ENCODE measurements around the gene SEZ6.
A peak's percentile ranks its signal among the peaks of the same experiment; 100 is the strongest.
"Not testable (repeated sequence)": the region's sequence is repeated elsewhere in the genome, so short reads cannot be mapped to it uniquely, and the experiment has no call there.

SEZ6 gene

GRCh38 chr17:28951991-28952975 lies 53.5 kb downstream of the SEZ6 start:
- peak; percentile 100 for DNase-seq

DNA sequence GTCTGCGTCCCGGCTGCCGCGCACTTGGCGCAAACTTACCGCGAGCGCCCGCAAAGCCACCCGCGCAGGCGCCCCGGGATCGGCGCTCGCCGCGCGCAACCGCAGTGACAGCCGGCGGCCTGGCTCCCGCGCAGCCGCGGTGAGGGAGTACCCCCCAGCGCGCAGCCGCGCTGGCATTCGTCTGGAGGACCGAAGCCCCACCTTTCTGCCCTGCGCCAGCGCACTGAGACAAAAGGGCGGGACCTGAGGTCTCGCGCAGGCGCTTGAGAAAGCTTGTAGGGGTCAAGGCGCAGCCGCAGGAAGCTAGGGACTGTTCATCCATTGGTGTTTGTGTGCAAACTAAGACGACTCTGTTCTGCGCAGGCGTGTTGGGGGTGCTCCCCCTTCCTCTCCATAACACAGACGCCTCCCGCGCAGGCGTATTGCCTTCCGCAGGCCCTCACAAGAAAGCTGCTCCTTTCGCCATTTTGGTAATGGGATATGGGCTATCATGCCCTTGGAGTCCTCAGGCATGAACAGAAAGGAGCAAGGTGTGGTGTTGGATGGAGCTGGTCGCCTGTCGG lies 54.3 kb downstream of the SEZ6 start, which contains the start of gene PHF12:
Gene PHF12, minus strand, starts transcription at position 91 of the 563 bp plus-strand sequence. CDS start 558 bp downstream, outside the sequence.
- peak; percentile 100 for DNase-seq

- no peak for DNase-seq
Measured at GRCh38 chr17:28950752-28951427, 54.9 kb downstream of the SEZ6 start.

DNA sequence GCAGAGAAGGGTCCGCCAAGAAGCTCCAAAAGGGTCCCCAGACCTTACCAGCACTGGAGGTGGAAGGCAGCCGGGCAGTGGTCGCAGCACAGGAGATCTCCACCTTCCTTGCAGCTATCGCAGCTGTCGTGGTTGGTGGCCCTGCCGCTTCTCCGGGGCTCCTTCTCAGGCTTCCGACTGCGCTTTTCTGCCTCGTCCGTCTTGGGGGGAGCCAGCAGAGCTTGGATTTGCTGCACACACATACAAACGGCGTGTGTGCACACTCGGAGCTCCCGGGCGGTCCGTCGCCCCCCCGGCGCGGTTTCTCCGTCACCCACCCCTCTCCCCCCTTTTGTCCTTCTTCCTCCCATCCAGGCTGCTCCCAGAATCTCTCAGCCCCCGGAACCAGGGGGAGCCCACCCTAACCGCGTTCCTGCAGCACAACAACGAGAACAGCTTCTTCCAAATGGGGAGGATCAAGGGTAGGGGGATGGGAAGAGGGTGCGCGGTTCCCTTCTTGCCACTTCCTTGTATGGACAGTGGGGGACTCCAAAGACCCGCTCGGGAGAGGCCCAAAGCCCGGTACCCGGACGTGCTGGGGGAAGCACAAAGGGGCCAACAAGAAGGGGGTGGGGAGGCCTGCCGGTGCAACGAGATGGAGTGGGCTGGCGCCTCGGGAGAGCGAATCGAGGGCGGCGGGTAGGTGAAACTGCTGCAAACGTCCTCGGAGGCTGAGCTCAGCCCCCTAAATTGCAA lies 55.6 kb downstream of the SEZ6 start:
- DNase-seq: peak; percentile 16 to 21

DNA sequence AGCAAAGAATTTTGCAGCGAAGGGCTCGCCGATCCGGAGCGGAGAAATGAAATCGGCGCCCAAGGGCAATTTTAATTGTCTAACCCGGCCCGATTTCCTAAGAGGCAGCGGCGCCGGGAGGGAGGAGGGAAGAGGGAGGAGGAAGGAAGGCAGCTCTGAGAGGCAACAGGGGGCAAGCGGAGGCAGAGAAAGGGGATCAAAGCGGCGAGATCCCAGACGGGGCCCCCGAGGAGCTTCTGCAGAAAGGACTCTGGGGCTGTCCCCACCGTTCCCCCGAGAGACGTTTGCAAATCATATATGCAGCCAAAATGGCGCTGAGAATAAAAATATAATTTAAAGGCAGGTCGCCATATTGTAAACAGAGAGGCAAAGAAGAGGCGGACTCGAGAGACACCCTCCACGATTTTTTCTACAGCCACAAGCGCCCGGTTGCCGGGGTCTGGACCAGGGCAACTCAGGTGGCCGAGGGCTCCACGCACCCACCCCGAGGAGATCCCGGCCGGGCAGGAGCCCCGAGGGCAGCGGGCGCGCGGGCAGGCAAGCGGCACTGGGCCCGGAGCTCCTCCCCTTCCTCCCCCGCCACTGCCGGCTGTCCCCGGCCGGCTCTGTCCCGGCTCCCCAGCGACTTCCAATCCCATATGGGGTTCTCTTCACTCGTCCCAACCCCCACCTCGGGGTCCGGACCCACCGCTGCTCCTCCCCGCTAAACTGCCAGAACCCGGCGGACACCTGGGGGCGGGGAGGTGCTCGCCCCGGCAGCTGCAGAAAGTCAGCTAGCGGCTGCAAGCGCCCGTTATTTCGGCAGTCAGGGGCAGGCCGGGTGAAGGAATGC lies 56.4 kb downstream of the SEZ6 start:
- DNase-seq: peak; percentile 76 to 81

GRCh38 chr17:28948873-28949184 lies 57.0 kb downstream of the SEZ6 start:
- no peak for DNase-seq

GRCh38 chr17:28948342-28948741 lies 57.5 kb downstream of the SEZ6 start:
- no peak for DNase-seq

DNA sequence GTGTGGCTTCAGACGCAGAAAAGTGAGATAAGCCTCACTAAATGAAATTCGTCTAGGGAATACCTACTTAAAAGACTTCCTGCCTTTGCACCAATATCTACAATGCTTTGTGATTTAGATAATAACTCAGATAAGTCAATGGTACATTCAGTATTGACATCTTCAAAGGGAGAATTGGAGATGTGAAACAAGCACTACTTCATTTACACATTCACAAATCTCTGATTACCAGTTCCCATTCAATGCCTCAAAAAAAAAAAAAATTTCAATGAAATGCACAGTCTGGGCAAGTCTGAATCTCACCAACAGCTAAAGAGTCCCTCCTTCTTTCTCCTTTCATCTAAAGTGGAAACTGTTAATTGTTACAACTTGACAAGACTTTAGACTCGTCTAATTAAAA lies 58.2 kb downstream of the SEZ6 start:
- DNase-seq: no peak

DNA sequence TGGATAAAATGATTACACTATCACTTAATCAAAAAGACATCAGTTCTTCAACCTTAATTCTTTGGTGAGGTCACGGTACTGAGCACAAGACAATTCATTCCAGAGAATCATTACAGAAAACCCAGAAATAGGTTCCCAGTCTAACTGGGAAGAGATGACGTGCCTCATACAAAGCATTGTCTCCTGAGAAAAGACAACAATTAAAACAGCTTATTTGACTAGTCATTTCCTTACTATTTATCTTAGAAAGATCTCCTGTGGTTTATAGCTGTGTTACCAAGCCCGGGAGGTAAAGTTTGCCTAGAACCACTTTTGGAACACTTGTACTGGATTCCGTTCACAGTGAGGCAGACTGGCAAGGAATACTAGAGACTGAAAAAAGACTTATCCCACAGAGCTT lies 59.6 kb downstream of the SEZ6 start:
- DNase-seq: no peak

- no peak for DNase-seq
Measured at GRCh38 chr17:28944862-28945741, 60.7 kb downstream of the SEZ6 start.

DNA sequence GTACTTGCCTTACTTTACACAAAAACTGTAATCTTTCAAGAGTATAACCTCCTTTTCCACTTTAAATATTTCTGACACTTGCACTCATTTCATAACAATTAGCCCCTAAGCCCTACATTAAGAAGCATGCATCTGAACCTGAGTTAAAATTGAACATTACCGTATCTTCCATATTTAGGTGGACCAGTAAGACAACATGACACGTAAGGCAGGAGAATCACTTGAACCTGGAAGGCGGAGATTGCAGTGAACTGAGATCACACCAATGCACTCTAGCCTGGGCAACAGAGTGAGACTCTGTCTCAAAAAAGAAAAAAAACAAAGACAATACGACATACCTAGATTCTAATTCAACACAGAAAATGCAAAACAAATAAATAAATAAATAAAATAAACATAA lies 61.5 kb downstream of the SEZ6 start:
- DNase-seq: no peak

DNA sequence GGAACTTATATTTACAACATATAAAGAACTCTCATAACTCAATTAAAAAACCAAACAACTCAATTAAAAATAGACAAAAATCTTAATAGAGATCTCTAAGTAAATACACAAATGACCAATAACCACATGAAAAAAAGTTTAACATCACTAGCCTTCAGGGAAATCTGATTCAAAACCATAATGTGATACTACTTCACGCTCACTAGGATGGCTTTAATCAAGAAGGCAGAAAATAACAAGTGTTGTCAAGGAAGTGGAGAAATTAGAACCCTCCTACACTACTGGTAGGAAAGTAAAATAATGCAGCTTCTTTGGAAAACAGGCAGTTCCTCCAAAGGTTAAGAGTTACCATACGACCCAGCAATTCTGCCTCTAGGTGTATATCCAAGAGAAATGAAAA lies 62.9 kb downstream of the SEZ6 start:
- DNase-seq: no peak

- no peak for DNase-seq
Measured at GRCh38 chr17:28941251-28941650, 64.6 kb downstream of the SEZ6 start.

GRCh38 chr17:28940675-28941074 lies 65.2 kb downstream of the SEZ6 start:
- no peak for DNase-seq

GRCh38 chr17:28940142-28940541 lies 65.7 kb downstream of the SEZ6 start:
- DNase-seq: no peak

DNA sequence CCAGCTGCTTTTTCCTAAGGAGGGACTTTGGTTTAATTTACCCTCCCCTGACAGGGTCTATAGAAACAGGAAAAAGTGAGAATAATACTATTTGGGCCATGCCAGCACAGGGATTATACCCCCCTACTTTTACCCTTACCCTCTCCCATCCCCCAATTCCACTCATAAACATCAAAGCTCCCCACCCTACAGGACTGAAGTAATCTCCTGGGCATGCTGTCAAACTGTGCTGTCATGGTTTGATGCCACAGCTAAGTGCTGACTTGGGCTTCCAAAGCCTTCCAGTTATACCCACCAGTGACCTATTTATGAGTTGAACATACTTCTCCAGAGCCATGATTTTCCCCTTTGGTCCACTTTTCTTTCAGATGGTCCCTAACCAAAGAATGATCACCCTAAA lies 67.3 kb downstream of the SEZ6 start:
- no peak for DNase-seq

DNA sequence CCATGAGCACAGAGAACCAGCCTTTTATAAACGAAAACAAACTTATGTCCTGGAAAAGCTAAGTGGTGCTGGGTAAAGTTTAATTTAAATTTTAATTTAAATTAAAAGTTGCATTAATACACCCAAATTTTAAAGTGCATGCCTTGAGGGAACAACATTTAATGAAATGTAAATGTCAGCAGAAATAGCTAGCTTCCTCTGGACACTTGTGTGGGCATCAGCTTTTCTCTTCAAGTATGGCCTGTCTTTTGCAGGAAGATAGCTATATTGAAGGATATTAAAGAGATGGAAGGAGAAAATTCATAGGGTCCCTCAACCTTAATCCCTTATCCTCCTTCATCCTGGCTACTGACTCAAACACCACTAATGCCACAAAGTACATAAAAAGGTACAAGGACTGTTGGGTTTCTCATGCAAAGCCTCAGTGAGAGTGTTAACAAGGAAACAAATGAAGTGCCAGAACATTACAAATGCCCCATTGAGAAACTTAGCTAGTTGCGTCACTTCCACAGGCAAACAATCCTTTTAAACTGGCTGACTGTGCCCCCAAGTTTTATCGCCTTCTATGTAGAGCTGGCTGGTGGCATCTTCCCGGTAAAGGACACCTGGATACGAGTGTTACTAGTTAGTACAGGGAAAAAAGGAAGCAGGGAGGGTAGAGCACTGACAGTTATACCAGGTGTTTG lies 68.6 kb downstream of the SEZ6 start:
- DNase-seq: peak; percentile 74 to 83

GRCh38 chr17:28935744-28936460 lies 69.9 kb downstream of the SEZ6 start:
- no peak for DNase-seq

DNA sequence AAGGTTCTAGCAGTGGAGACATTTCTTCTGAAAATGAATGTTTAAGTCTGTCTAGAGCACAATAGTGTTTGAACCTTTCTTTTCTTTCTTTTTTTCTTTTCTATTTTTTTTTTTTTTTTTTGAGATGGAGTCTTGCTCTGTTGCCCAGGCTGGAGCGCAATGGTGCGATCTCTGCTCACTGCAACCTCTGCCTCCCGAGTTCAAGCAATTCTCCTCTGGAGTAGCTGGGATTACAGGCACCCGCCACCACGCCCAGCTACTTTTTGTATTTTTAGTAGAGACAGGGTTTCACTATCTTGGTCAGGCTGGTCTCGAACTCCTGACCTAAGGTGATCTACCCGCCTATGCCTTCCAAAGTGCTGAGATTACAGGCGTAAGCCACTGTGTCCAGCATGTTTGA lies 71.3 kb downstream of the SEZ6 start:
- not testable (repeated sequence) for DNase-seq

- DNase-seq: no peak
Measured at GRCh38 chr17:28929787-28930186, 76.0 kb downstream of the SEZ6 start.

Data from AML-193 (cell line).